ENCODE measurements around the gene OSBP. TPM values are rescaled to one million over a fixed set of nuclear protein-coding genes. Genes with fewer than 3 reads are reported as not detected.

The OSBP gene
- total and polyA plus RNA-seq, 2 experiments from 2014 or later, result 11.0 to 39.3 TPM

DNA sequence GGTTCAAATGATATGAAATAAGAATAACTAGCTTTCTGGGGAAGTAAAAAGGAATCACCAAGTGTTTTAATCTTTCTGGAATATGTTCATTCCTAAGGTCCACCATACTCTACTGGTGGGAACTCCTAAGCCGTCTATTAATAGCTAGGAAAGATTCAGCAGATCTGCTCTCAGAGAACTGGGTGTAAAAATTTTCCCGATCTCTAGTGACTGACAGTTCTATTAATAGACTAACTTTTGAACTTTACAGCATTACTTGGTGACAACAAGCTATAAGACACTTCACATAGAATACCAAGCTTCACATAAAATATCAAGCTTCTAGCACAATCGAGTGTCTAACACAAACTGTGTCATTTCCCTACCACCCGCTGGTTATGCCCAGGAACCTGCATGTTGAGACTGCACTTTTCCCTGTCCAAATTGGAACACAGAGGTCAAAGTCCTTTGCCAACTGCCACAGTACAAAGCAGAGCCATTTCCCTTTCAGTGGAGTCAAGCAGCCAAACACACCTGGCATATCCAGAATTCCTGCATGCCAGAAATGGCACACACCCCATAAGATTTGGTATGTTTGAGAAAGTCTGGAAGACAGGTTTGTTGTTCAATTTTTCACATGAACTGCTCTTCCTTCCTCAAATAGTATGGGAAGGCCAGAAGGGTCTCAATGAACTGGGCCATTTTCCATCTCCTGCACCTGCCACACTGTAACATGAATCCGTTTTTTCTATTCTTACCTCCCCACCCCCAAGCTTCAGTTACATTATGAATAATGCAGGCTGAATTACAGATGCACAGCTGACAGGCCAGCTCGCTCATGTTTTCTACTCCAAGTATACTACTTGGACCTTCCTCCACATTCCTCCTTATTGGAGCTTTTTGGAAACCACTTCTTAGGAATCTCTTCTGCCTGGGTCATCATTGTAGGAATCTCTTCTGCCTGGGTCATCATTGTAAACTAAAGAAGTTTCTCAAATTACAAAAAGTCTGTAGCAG lies 3.7 kb downstream of the OSBP start:
- peaks cover 32% of the 10 kb centered on the region for H4K20me1 ChIP-seq (replicated peaks; ENCODE audit: insufficient read depth)
- DNase-seq (ENCODE audit: low spot score) (no peak), ATAC-seq (no peak)
- H3K4me1 ChIP-seq (ENCODE audit: insufficient read depth), result peaks cover 8% of the 10 kb centered on the region
- peak overlapping the region; percentile 26; the same call in 1 of the 2 replicates for H3K27ac Mint-ChIP-seq
- no peak overlapping the region for H3K4me2 ChIP-seq
- H3K27me3 Mint-ChIP-seq (ENCODE audit: insufficient read depth, low read depth, poor library complexity), result no peaks in the 10 kb centered on the region
- no peaks in the 10 kb centered on the region for H3K9me2 ChIP-seq (ENCODE audit: insufficient read depth)
- no peak overlapping the region for H3K4me3 Mint-ChIP-seq
- H3K4me3 ChIP-seq, result no peak overlapping the region
- H3K36me3 Mint-ChIP-seq (ENCODE audit: low read depth), result peaks cover 36% of the 10 kb centered on the region
- H3K9me3 Mint-ChIP-seq, result no peaks in the 10 kb centered on the region
- H3F3A ChIP-seq (replicated peaks; ENCODE audit: low read depth), result no peaks in the 10 kb centered on the region
- H3K36me3 ChIP-seq (ENCODE audit: insufficient read depth), result peaks cover 30% of the 10 kb centered on the region
- peaks cover 50% of the 10 kb centered on the region for H3K79me2 ChIP-seq (replicated peaks; ENCODE audit: insufficient read depth)
- peaks cover 12% of the 10 kb centered on the region for H3K4me1 Mint-ChIP-seq
- H2AFZ ChIP-seq, result no peak overlapping the region
- no peak for TF ChIP-seq CREB1 (CRISPR knock-in tag; IDR thresholded peaks at IDR 0.05; ENCODE audit: low read depth)
- TF ChIP-seq STAT1 (IDR thresholded peaks at IDR 0.05; ENCODE audit: unreplicated experiment), result no peak
- TF ChIP-seq, protein P1, sequence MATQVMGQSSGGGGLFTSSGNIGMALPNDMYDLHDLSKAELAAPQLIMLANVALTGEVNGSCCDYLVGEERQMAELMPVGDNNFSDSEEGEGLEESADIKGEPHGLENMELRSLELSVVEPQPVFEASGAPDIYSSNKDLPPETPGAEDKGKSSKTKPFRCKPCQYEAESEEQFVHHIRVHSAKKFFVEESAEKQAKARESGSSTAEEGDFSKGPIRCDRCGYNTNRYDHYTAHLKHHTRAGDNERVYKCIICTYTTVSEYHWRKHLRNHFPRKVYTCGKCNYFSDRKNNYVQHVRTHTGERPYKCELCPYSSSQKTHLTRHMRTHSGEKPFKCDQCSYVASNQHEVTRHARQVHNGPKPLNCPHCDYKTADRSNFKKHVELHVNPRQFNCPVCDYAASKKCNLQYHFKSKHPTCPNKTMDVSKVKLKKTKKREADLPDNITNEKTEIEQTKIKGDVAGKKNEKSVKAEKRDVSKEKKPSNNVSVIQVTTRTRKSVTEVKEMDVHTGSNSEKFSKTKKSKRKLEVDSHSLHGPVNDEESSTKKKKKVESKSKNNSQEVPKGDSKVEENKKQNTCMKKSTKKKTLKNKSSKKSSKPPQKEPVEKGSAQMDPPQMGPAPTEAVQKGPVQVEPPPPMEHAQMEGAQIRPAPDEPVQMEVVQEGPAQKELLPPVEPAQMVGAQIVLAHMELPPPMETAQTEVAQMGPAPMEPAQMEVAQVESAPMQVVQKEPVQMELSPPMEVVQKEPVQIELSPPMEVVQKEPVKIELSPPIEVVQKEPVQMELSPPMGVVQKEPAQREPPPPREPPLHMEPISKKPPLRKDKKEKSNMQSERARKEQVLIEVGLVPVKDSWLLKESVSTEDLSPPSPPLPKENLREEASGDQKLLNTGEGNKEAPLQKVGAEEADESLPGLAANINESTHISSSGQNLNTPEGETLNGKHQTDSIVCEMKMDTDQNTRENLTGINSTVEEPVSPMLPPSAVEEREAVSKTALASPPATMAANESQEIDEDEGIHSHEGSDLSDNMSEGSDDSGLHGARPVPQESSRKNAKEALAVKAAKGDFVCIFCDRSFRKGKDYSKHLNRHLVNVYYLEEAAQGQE (IDR thresholded peaks at IDR 0.05; ENCODE audit: unreplicated experiment), result no peak
- TF ChIP-seq, protein P2, sequence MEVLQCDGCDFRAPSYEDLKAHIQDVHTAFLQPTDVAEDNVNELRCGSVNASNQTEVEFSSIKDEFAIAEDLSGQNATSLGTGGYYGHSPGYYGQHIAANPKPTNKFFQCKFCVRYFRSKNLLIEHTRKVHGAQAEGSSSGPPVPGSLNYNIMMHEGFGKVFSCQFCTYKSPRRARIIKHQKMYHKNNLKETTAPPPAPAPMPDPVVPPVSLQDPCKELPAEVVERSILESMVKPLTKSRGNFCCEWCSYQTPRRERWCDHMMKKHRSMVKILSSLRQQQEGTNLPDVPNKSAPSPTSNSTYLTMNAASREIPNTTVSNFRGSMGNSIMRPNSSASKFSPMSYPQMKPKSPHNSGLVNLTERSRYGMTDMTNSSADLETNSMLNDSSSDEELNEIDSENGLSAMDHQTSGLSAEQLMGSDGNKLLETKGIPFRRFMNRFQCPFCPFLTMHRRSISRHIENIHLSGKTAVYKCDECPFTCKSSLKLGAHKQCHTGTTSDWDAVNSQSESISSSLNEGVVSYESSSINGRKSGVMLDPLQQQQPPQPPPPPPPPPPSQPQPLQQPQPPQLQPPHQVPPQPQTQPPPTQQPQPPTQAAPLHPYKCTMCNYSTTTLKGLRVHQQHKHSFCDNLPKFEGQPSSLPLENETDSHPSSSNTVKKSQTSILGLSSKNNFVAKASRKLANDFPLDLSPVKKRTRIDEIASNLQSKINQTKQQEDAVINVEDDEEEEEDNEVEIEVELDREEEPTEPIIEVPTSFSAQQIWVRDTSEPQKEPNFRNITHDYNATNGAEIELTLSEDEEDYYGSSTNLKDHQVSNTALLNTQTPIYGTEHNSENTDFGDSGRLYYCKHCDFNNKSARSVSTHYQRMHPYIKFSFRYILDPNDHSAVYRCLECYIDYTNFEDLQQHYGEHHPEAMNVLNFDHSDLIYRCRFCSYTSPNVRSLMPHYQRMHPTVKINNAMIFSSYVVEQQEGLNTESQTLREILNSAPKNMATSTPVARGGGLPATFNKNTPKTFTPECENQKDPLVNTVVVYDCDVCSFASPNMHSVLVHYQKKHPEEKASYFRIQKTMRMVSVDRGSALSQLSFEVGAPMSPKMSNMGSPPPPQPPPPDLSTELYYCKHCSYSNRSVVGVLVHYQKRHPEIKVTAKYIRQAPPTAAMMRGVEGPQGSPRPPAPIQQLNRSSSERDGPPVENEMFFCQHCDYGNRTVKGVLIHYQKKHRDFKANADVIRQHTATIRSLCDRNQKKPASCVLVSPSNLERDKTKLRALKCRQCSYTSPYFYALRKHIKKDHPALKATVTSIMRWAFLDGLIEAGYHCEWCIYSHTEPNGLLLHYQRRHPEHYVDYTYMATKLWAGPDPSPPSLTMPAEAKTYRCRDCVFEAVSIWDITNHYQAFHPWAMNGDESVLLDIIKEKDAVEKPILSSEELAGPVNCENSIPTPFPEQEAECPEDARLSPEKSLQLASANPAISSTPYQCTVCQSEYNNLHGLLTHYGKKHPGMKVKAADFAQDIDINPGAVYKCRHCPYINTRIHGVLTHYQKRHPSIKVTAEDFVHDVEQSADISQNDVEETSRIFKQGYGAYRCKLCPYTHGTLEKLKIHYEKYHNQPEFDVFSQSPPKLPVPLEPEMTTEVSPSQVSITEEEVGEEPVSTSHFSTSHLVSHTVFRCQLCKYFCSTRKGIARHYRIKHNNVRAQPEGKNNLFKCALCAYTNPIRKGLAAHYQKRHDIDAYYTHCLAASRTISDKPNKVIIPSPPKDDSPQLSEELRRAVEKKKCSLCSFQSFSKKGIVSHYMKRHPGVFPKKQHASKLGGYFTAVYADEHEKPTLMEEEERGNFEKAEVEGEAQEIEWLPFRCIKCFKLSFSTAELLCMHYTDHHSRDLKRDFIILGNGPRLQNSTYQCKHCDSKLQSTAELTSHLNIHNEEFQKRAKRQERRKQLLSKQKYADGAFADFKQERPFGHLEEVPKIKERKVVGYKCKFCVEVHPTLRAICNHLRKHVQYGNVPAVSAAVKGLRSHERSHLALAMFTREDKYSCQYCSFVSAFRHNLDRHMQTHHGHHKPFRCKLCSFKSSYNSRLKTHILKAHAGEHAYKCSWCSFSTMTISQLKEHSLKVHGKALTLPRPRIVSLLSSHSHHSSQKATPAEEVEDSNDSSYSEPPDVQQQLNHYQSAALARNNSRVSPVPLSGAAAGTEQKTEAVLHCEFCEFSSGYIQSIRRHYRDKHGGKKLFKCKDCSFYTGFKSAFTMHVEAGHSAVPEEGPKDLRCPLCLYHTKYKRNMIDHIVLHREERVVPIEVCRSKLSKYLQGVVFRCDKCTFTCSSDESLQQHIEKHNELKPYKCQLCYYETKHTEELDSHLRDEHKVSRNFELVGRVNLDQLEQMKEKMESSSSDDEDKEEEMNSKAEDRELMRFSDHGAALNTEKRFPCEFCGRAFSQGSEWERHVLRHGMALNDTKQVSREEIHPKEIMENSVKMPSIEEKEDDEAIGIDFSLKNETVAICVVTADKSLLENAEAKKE (CRISPR knock-in tag; IDR thresholded peaks at IDR 0.05), result no peak
- TF ChIP-seq, protein P3, sequence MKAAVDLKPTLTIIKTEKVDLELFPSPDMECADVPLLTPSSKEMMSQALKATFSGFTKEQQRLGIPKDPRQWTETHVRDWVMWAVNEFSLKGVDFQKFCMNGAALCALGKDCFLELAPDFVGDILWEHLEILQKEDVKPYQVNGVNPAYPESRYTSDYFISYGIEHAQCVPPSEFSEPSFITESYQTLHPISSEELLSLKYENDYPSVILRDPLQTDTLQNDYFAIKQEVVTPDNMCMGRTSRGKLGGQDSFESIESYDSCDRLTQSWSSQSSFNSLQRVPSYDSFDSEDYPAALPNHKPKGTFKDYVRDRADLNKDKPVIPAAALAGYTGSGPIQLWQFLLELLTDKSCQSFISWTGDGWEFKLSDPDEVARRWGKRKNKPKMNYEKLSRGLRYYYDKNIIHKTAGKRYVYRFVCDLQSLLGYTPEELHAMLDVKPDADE (IDR thresholded peaks at IDR 0.05), result no peak
- no peak for TF ChIP-seq JUNB (IDR thresholded peaks at IDR 0.05; ENCODE audit: unreplicated experiment)
- TF ChIP-seq, protein P4, sequence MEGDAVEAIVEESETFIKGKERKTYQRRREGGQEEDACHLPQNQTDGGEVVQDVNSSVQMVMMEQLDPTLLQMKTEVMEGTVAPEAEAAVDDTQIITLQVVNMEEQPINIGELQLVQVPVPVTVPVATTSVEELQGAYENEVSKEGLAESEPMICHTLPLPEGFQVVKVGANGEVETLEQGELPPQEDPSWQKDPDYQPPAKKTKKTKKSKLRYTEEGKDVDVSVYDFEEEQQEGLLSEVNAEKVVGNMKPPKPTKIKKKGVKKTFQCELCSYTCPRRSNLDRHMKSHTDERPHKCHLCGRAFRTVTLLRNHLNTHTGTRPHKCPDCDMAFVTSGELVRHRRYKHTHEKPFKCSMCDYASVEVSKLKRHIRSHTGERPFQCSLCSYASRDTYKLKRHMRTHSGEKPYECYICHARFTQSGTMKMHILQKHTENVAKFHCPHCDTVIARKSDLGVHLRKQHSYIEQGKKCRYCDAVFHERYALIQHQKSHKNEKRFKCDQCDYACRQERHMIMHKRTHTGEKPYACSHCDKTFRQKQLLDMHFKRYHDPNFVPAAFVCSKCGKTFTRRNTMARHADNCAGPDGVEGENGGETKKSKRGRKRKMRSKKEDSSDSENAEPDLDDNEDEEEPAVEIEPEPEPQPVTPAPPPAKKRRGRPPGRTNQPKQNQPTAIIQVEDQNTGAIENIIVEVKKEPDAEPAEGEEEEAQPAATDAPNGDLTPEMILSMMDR (conservative IDR thresholded peaks at IDR 0.05; ENCODE audit: low read depth in 2 of 2), result no peak
- no peak for TF ChIP-seq EZH2phosphoT487 (IDR thresholded peaks at IDR 0.05; ENCODE audit: unreplicated experiment)
- TF ChIP-seq EZH2 (IDR thresholded peaks at IDR 0.05; ENCODE audit: low read depth, unreplicated experiment), result no peak
- TF ChIP-seq POLR2AphosphoS5 (IDR thresholded peaks at IDR 0.05; ENCODE audit: low read depth), result no peak
- no peak for TF ChIP-seq NANOG (IDR thresholded peaks at IDR 0.05; ENCODE audit: borderline replicate concordance)
- no peak for TF ChIP-seq ZNF114 (CRISPR knock-in tag; IDR thresholded peaks at IDR 0.05)
- no peak for TF ChIP-seq ZNF331 (CRISPR knock-in tag; IDR thresholded peaks at IDR 0.05; ENCODE audit: low read depth)
- H3K27me3 ChIP-seq (ENCODE audit: insufficient read depth), result no peaks in the 10 kb centered on the region
- no peak overlapping the region for H3K27ac ChIP-seq (ENCODE audit: low read depth)
